Measurements from ENCODE around the gene GDF2. TPM values are rescaled to one million over a fixed set of nuclear protein-coding genes. Genes with fewer than 3 reads are reported as not detected.

GDF2 gene
- polyA plus RNA-seq, 1 experiment: not detected

DNA sequence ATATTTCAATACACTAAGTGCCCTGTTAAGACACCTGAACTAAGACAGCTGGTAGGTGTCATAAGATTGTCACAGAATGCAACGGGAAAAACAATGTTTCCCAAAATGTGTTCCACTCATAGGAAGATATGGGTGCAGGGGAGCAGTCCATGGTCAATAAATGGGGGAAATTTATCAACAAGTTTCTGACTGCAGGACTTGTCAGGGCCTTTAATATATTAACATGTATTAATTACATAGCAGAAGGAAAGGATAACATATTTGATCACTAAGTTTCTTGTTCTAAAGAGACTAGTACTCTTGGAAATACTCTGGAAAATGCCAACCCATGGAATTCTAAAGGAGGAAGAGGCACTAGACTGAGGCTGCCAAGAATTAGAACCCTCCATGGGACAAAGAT is 32.6 kb downstream of the GDF2 start:
- DNase-seq (ENCODE audit: low read depth, low spot score): no peak
- H3K27me3 ChIP-seq (ENCODE audit: control insufficient read depth, insufficient read depth, low read length): peaks cover 26% of the 10 kb centered on the region
- ChIA-PET POLR2A (no interaction called here), CTCF (interaction anchor here (0.5 to 1.7 kb wide), 4 partner anchors 10 to 348 kb away, joined by 3 read pairs; no protein-coding TSS in a partner anchor)
- TF ChIP-seq, protein P1, sequence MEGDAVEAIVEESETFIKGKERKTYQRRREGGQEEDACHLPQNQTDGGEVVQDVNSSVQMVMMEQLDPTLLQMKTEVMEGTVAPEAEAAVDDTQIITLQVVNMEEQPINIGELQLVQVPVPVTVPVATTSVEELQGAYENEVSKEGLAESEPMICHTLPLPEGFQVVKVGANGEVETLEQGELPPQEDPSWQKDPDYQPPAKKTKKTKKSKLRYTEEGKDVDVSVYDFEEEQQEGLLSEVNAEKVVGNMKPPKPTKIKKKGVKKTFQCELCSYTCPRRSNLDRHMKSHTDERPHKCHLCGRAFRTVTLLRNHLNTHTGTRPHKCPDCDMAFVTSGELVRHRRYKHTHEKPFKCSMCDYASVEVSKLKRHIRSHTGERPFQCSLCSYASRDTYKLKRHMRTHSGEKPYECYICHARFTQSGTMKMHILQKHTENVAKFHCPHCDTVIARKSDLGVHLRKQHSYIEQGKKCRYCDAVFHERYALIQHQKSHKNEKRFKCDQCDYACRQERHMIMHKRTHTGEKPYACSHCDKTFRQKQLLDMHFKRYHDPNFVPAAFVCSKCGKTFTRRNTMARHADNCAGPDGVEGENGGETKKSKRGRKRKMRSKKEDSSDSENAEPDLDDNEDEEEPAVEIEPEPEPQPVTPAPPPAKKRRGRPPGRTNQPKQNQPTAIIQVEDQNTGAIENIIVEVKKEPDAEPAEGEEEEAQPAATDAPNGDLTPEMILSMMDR (IDR thresholded peaks at IDR 0.05; ENCODE audit: low read depth, low read length): no peak
- no peak overlapping the region for H3K27ac ChIP-seq (ENCODE audit: low read depth, low read length)
- H3K9me3 ChIP-seq (ENCODE audit: control insufficient read depth, insufficient read depth, low read length): no peaks in the 10 kb centered on the region; the same call in 1 of the 2 replicates
- no peak overlapping the region for H3K4me3 ChIP-seq (ENCODE audit: low read depth, low read length)

DNA sequence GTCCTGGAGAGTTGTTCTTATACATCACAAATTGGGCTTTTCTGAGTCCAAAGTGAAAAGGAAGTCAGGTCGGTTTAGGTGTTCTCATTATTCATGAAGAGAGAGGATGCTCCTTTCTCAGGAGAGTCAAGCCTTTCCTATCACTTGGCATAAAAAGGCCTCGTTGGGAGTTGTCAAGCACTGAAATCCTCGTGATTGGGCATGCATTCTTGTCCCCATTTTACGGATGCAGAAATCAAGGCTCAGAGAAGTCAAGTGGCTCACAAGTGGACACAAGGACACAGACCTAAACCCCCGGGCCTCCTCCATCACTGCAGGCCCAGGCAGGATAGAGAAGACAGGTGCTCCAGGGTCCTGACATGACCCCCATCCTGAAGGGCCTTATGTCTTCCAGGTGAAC is 34.5 kb downstream of the GDF2 start:
- H3K9me3 ChIP-seq (ENCODE audit: control insufficient read depth, insufficient read depth, low read length): no peaks in the 10 kb centered on the region
- peaks cover 26% of the 10 kb centered on the region for H3K27me3 ChIP-seq (ENCODE audit: control insufficient read depth, insufficient read depth, low read length)
- no peak for DNase-seq (ENCODE audit: low read depth, low spot score)
- no peak overlapping the region for H3K4me3 ChIP-seq (ENCODE audit: low read depth, low read length)
- no peak overlapping the region for H3K27ac ChIP-seq (ENCODE audit: low read depth, low read length)
- CTCF ChIA-PET: no interaction called here
- POLR2A ChIA-PET: no interaction called here
- TF ChIP-seq, protein P1 (IDR thresholded peaks at IDR 0.05; ENCODE audit: low read depth, low read length): no peak

DNA sequence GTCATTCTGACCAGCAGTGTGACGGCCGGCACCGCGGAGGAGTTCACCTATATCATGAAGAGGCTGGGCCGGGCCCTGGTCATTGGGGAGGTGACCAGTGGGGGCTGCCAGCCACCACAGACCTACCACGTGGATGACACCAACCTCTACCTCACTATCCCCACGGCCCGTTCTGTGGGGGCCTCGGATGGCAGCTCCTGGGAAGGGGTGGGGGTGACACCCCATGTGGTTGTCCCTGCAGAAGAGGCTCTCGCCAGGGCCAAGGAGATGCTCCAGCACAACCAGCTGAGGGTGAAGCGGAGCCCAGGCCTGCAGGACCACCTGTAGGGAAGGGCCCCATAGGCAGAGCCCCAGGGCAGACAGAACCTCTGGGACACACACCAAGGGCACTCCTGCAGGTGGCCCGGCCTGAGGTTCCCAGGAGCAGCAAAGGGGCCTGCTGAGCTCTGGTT is 34.9 kb downstream of the GDF2 start:
- Histone ChIP-seq H3K27ac (ENCODE audit: low read depth, low read length) (no peak overlapping the region), H3K27me3 (ENCODE audit: control insufficient read depth, insufficient read depth, low read length) (peaks cover 26% of the 10 kb centered on the region), H3K4me3 (ENCODE audit: low read depth, low read length) (no peak overlapping the region), H3K9me3 (ENCODE audit: control insufficient read depth, insufficient read depth, low read length) (no peaks in the 10 kb centered on the region)
- TF ChIP-seq, protein P1 (IDR thresholded peaks at IDR 0.05; ENCODE audit: low read depth, low read length): no peak
- POLR2A ChIA-PET: no interaction called here
- CTCF ChIA-PET: interaction anchor here (1.2 kb wide), 1 partner anchor 10 kb away, joined by 3 read pairs; no protein-coding TSS in a partner anchor
- DNase-seq (ENCODE audit: low read depth, low spot score): no peak

DNA sequence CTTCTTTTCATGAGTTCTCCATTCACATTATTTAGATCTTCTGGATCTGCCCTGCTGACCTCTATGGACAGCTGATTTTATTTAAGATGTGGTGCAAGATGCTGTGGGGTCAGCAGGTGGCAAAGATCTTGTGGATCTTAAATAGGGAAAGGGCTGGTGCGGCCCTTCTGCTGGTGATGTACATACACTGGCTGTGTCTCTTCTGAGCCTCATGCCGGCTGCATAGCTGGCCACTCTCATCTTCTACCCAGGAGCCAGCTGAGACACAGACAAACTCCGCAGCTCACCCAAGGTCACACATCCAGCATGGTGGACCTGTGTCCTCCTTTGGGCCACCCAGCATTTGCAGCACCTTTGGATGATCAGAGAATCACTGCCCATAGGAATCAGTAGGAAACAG is 35.7 kb downstream of the GDF2 start:
- TF ChIP-seq, protein P1 (IDR thresholded peaks at IDR 0.05; ENCODE audit: low read depth, low read length): no peak
- no peak overlapping the region for H3K4me3 ChIP-seq (ENCODE audit: low read depth, low read length)
- POLR2A ChIA-PET: no interaction called here
- no peaks in the 10 kb centered on the region for H3K9me3 ChIP-seq (ENCODE audit: control insufficient read depth, insufficient read depth, low read length)
- CTCF ChIA-PET: interaction anchor here (1.2 kb wide), 1 partner anchor 9 kb away, joined by 3 read pairs; no protein-coding TSS in a partner anchor
- H3K27ac ChIP-seq (ENCODE audit: low read depth, low read length): no peak overlapping the region
- DNase-seq (ENCODE audit: low read depth, low spot score): no peak
- H3K27me3 ChIP-seq (ENCODE audit: control insufficient read depth, insufficient read depth, low read length): peaks cover 22% of the 10 kb centered on the region

DNA sequence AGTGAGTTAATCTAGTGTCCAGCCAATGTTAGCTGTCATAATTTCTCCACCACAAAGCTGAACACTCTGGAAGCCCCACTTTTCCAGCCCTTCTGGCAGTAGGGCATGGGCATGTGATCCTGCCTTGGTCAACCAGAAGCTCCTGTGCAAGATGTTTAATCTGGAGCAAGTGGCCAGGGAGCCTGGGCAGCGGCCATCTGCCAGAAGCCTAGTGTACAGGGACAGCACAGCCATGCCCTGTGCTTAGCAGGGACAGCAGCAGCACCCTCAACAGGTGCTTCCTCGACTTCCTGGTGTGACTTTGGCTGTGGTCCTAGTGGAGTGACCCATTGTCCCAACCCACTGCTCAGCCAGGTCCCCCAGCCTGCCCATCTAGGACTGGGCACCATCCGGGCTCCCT is 36.2 kb downstream of the GDF2 start:
- ChIA-PET CTCF (interaction anchor here (1.2 kb wide), 1 partner anchor 9 kb away, joined by 3 read pairs; no protein-coding TSS in a partner anchor), POLR2A (no interaction called here)
- no peak for DNase-seq (ENCODE audit: low read depth, low spot score)
- TF ChIP-seq, protein P1 (IDR thresholded peaks at IDR 0.05; ENCODE audit: low read depth, low read length): no peak
- no peaks in the 10 kb centered on the region for H3K9me3 ChIP-seq (ENCODE audit: control insufficient read depth, insufficient read depth, low read length)
- no peak overlapping the region for H3K27ac ChIP-seq (ENCODE audit: low read depth, low read length)
- peaks cover 23% of the 10 kb centered on the region for H3K27me3 ChIP-seq (ENCODE audit: control insufficient read depth, insufficient read depth, low read length)
- no peak overlapping the region for H3K4me3 ChIP-seq (ENCODE audit: low read depth, low read length)

Data from AG04450 (cell line).